Measurements from ENCODE around the gene C12orf57. TPM values are rescaled to one million over a fixed set of nuclear protein-coding genes. Genes with fewer than 3 reads are reported as not detected.
A peak's percentile ranks its signal among the peaks of the same experiment; 100 is the strongest.

The C12orf57 gene
- total and polyA plus RNA-seq, 9 of the 15 experiments (the other 6 are each of a cell fraction or from before 2014, with no cell fraction given) = 26.7 to 191 (median 107) TPM

GRCh38 chr12:6944381-6945186, 762 bp downstream of the C12orf57 start (continued):
- no peak for TF ChIP-seq DIDO1 (tag; IDR thresholded peaks at IDR 0.05; ENCODE audit: low read depth)
- TF ChIP-seq, protein P1, sequence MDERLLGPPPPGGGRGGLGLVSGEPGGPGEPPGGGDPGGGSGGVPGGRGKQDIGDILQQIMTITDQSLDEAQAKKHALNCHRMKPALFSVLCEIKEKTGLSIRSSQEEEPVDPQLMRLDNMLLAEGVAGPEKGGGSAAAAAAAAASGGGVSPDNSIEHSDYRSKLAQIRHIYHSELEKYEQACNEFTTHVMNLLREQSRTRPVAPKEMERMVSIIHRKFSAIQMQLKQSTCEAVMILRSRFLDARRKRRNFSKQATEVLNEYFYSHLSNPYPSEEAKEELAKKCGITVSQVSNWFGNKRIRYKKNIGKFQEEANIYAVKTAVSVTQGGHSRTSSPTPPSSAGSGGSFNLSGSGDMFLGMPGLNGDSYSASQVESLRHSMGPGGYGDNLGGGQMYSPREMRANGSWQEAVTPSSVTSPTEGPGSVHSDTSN (CRISPR knock-in tag; IDR thresholded peaks at IDR 0.05; ENCODE audit: low read depth) = no peak
- TF ChIP-seq, protein P1 (tag; conservative IDR thresholded peaks at IDR 0.05; ENCODE audit: low read depth) = no peak
- TF ChIP-seq YBX1 (IDR thresholded peaks at IDR 0.05) = no peak
- no peak for TF ChIP-seq IRF9 (tag; IDR thresholded peaks at IDR 0.05)
- TF ChIP-seq FOXK2 (conservative IDR thresholded peaks at IDR 0.05 in 1 of 2, IDR thresholded peaks at IDR 0.05 in 1 of 2; ENCODE audit: low read depth in 2 of 2) = no peak
- no peak for TF ChIP-seq CHAMP1 (IDR thresholded peaks at IDR 0.05)
- TF ChIP-seq, protein P2, sequence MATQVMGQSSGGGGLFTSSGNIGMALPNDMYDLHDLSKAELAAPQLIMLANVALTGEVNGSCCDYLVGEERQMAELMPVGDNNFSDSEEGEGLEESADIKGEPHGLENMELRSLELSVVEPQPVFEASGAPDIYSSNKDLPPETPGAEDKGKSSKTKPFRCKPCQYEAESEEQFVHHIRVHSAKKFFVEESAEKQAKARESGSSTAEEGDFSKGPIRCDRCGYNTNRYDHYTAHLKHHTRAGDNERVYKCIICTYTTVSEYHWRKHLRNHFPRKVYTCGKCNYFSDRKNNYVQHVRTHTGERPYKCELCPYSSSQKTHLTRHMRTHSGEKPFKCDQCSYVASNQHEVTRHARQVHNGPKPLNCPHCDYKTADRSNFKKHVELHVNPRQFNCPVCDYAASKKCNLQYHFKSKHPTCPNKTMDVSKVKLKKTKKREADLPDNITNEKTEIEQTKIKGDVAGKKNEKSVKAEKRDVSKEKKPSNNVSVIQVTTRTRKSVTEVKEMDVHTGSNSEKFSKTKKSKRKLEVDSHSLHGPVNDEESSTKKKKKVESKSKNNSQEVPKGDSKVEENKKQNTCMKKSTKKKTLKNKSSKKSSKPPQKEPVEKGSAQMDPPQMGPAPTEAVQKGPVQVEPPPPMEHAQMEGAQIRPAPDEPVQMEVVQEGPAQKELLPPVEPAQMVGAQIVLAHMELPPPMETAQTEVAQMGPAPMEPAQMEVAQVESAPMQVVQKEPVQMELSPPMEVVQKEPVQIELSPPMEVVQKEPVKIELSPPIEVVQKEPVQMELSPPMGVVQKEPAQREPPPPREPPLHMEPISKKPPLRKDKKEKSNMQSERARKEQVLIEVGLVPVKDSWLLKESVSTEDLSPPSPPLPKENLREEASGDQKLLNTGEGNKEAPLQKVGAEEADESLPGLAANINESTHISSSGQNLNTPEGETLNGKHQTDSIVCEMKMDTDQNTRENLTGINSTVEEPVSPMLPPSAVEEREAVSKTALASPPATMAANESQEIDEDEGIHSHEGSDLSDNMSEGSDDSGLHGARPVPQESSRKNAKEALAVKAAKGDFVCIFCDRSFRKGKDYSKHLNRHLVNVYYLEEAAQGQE (IDR thresholded peaks at IDR 0.05; ENCODE audit: borderline replicate concordance) = peak; percentile 82
- TF ChIP-seq, protein P2 (CRISPR knock-in tag; IDR thresholded peaks at IDR 0.05; ENCODE audit: low read depth) = no peak
- no peak for TF ChIP-seq TAL1 (IDR thresholded peaks at IDR 0.05)
- no peak for TF ChIP-seq KDM2B (CRISPR knock-in tag; IDR thresholded peaks at IDR 0.05)
- TF ChIP-seq ZNF77 (CRISPR knock-in tag; IDR thresholded peaks at IDR 0.05) = no peak
- no peak for TF ChIP-seq STAT5B (CRISPR knock-in tag; IDR thresholded peaks at IDR 0.05)
- TF ChIP-seq KHSRP (IDR thresholded peaks at IDR 0.05) = no peak
